BE2C (cell line): ENCODE data around the gene SF3A1.

ENCODE experiments used
- DNase-seq: peaks from one replicate; pipeline ENCODE4 v3.0.0-alpha.2; 2020
- H3K27me3 ChIP-seq: fragments of 250-450 bp; sonication (Bioruptor Pico); 2 replicates; pipeline ENCODE4 v1.5.1; 2020; ENCODE audit warnings: mild to moderate bottlenecking
- H3K36me3 ChIP-seq: fragments of 250-450 bp; sonication (Bioruptor Pico); 2 replicates; pipeline ENCODE4 v1.5.1; 2020; ENCODE audit warnings: mild to moderate bottlenecking
- H3K4me1 ChIP-seq: fragments of 250-450 bp; sonication (Bioruptor Pico); 2 replicates; pipeline ENCODE4 v1.5.1; 2020
- H3K4me3 ChIP-seq: 2 replicates; pipeline ENCODE4 v1.5.1; 2011; ENCODE audit warnings: low read depth, low read length
- H3K9me3 ChIP-seq: fragments of 250-450 bp; sonication (Bioruptor Pico); 2 replicates; pipeline ENCODE4 v1.5.1; 2020
- TF ChIP-seq, protein P1 (sequence below): IDR thresholded peaks from 2 replicates; pipeline ENCODE4 v1.5.1; 2012; ENCODE audit warnings: mild to moderate bottlenecking, low read depth, low read length

Gene SF3A1

GRCh38 chr22:30294830-30295229 is 61.9 kb downstream of the SF3A1 start:
- H3K4me3 ChIP-seq, result no peak overlapping the region
- H3K36me3 ChIP-seq, result no peaks in the 10 kb centered on the region
- no peaks in the 10 kb centered on the region for H3K27me3 ChIP-seq
- H3K4me1 ChIP-seq, result peaks cover 22% of the 10 kb centered on the region
- TF ChIP-seq, protein P1, sequence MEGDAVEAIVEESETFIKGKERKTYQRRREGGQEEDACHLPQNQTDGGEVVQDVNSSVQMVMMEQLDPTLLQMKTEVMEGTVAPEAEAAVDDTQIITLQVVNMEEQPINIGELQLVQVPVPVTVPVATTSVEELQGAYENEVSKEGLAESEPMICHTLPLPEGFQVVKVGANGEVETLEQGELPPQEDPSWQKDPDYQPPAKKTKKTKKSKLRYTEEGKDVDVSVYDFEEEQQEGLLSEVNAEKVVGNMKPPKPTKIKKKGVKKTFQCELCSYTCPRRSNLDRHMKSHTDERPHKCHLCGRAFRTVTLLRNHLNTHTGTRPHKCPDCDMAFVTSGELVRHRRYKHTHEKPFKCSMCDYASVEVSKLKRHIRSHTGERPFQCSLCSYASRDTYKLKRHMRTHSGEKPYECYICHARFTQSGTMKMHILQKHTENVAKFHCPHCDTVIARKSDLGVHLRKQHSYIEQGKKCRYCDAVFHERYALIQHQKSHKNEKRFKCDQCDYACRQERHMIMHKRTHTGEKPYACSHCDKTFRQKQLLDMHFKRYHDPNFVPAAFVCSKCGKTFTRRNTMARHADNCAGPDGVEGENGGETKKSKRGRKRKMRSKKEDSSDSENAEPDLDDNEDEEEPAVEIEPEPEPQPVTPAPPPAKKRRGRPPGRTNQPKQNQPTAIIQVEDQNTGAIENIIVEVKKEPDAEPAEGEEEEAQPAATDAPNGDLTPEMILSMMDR, result no peak
- no peaks in the 10 kb centered on the region for H3K9me3 ChIP-seq
- DNase-seq, result no peak

DNA sequence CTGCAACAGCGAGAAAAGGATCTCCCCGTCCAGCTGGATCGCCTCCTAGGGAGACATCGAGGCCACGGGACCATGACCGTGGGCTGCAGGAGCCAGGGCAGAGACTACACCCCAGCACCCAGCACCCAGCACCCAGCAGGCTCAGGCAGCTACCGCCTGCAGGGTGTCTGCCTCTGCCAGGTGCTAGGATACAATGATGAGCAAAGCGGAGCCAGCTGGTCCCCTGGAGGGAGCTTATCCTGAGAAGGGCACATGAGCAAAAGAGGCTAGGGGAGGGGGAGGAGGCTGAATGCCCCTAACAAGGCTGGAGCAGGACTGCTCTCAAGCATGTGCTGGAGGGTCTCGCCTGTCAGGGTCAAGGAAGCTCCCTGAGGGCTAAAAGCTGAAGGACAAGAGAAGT is 62.6 kb downstream of the SF3A1 start:
- H3K4me1 ChIP-seq, result peaks cover 22% of the 10 kb centered on the region
- no peaks in the 10 kb centered on the region for H3K36me3 ChIP-seq
- TF ChIP-seq, protein P1, result no peak
- H3K27me3 ChIP-seq, result no peaks in the 10 kb centered on the region
- no peaks in the 10 kb centered on the region for H3K9me3 ChIP-seq
- no peak overlapping the region for H3K4me3 ChIP-seq
- DNase-seq, result no peak

DNA sequence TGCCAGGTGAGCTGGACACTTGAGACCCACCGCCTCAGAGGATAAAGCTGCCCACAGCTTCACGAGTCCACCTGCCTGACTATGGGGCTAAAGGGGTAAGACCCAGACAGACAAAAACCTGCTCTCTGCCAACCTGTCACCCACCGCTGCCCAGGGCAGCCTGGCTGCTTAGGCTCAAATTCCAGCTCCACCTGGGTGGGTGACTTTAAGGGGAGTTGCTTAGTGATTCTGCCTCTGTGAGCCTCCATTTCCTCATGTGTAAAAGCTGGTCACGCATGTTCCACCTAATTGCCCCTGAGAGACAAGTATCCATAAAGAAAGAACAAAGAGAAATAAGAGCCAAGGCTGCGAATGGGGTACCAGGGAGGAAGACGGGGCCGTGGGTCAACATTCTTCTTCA is 63.7 kb downstream of the SF3A1 start:
- H3K4me3 ChIP-seq, result no peak overlapping the region
- DNase-seq, result no peak
- no peaks in the 10 kb centered on the region for H3K9me3 ChIP-seq
- TF ChIP-seq, protein P1, result no peak
- no peaks in the 10 kb centered on the region for H3K36me3 ChIP-seq
- H3K4me1 ChIP-seq, result peaks cover 19% of the 10 kb centered on the region
- no peaks in the 10 kb centered on the region for H3K27me3 ChIP-seq

- Histone ChIP-seq H3K4me3 (no peak overlapping the region), H3K4me1 (peaks cover 16% of the 10 kb centered on the region), H3K27me3 (no peaks in the 10 kb centered on the region), H3K9me3 (no peaks in the 10 kb centered on the region), H3K36me3 (no peaks in the 10 kb centered on the region)
- DNase-seq, result no peak
- TF ChIP-seq, protein P1, result no peak
These were observed 64.4 kb downstream of the SF3A1 start for GRCh38 chr22:30292069-30292970.

- peak; percentile 54 for DNase-seq
- H3K27me3 ChIP-seq, result no peaks in the 10 kb centered on the region
- peaks cover 16% of the 10 kb centered on the region for H3K4me1 ChIP-seq
- TF ChIP-seq, protein P1, result no peak
- H3K36me3 ChIP-seq, result no peaks in the 10 kb centered on the region
- H3K9me3 ChIP-seq, result no peaks in the 10 kb centered on the region
- H3K4me3 ChIP-seq, result no peak overlapping the region
These were observed 65.4 kb downstream of the SF3A1 start for GRCh38 chr22:30291058-30291892.
